HG02885 (cell line): ENCODE measurements around the gene RPL39L.
"Not testable (repeated sequence)": the region's sequence is repeated elsewhere in the genome, so short reads cannot be mapped to it uniquely, and the experiment has no call there.

Experiments used
- ATAC-seq: cut with Tn5 transposase; IDR thresholded peaks from one replicate; pipeline ENCODE4 v1.9.1; 2021; ENCODE audit warnings: mild to moderate bottlenecking; ENCODE audit not compliant: unreplicated experiment, poor library complexity

RPL39L gene

GRCh38 chr3:187139126-187139894, at the start of gene RPL39L:
RPL39L (minus strand) TSS chr3:187139496; CDS start chr3:187121300, 18,196 bp downstream.
- peak; percentile 96 for ATAC-seq

GRCh38 chr3:187188931-187189330, 49.6 kb upstream of the RPL39L start:
- no peak for ATAC-seq

- ATAC-seq, result no peak
Measured at GRCh38 chr3:187186801-187187421, 47.6 kb upstream of the RPL39L start.

GRCh38 chr3:187186375-187186774, 47.1 kb upstream of the RPL39L start:
- no peak for ATAC-seq

- ATAC-seq, result no peak
Measured at GRCh38 chr3:187185759-187186158, 46.5 kb upstream of the RPL39L start.

GRCh38 chr3:187183903-187184302, 44.6 kb upstream of the RPL39L start:
- no peak for ATAC-seq

- peak; percentile 69 for ATAC-seq
Measured at GRCh38 chr3:187183210-187183862, 44.0 kb upstream of the RPL39L start.

- ATAC-seq, result no peak
Measured at GRCh38 chr3:187181454-187182170, 42.3 kb upstream of the RPL39L start.

GRCh38 chr3:187172929-187173328, 33.6 kb upstream of the RPL39L start:
- no peak for ATAC-seq

GRCh38 chr3:187170911-187171310, 31.6 kb upstream of the RPL39L start:
- not testable (repeated sequence) for ATAC-seq

- ATAC-seq, result no peak
Measured at GRCh38 chr3:187169231-187169960, 30.1 kb upstream of the RPL39L start.

GRCh38 chr3:187167777-187168176, 28.5 kb upstream of the RPL39L start:
- ATAC-seq, result no peak

GRCh38 chr3:187166750-187167149, 27.5 kb upstream of the RPL39L start:
- ATAC-seq, result no peak

GRCh38 chr3:187165144-187165543, 25.8 kb upstream of the RPL39L start:
- no peak for ATAC-seq

GRCh38 chr3:187162265-187162953, 23.1 kb upstream of the RPL39L start:
- no peak for ATAC-seq

GRCh38 chr3:187161556-187161955, 22.3 kb upstream of the RPL39L start:
- ATAC-seq, result no peak

GRCh38 chr3:187150599-187150998, 11.3 kb upstream of the RPL39L start:
- no peak for ATAC-seq

- no peak for ATAC-seq
Measured at GRCh38 chr3:187150186-187150585, 10.9 kb upstream of the RPL39L start.

- ATAC-seq, result no peak
Measured at GRCh38 chr3:187146389-187146788, 7.1 kb upstream of the RPL39L start.
